PC-9 (cell line): ENCODE data around the gene SLC49A4. TPM values are rescaled to one million over a fixed set of nuclear protein-coding genes. Genes with fewer than 3 reads are reported as not detected.

Experiments
- BruUV-seq: library from RNA; stranded (reverse); fragments of 400-500 nt; replicated peaks from 2 replicates; lab custom pipeline; 2021; lab: Mats Ljungman, UMichigan
- CTCF ChIA-PET: fragments of 300-600 bp; sonication (Branson Sonifier 250); formaldehyde crosslinking; loops from one replicate; lab custom pipeline; 2022; ENCODE audit warnings: antibody characterized with exemption; lab: Charles Lee
- POLR2A ChIA-PET: fragments of 300-600 bp; sonication (Branson Sonifier 250); formaldehyde crosslinking; loops from one replicate; lab custom pipeline; 2022; ENCODE audit warnings: antibody characterized with exemption; ENCODE audit not compliant: unreplicated experiment; lab: Charles Lee
- DNase-seq, 2 experiments: peaks; one replicate each; pipeline versions ENCODE4 v3.0.0 to v3.0.0-alpha.2; 2015 to 2022; ENCODE audit warnings: mixed read lengths in 1 of 2
- H2AFZ ChIP-seq: fragments of 200-600 bp; sonication (generic); 2 replicates; pipeline ENCODE4 v1.8.1; 2017; ENCODE audit warnings: antibody characterized with exemption
- H3F3A ChIP-seq: fragments of 200-600 bp; sonication (generic); 2 replicates; pipeline ENCODE4 v1.8.1; 2017; ENCODE audit warnings: antibody characterized with exemption, mild to moderate bottlenecking, low read depth; ENCODE audit not compliant: insufficient read depth
- H3K27ac ChIP-seq: fragments of 200-600 bp; sonication (generic); 2 replicates; pipeline ENCODE4 v1.6.1; 2016; ENCODE audit warnings: mixed run types
- H3K27me3 ChIP-seq: fragments of 200-600 bp; sonication (generic); 2 replicates; pipeline ENCODE4 v1.6.1; 2016; ENCODE audit warnings: low read depth, mixed run types; ENCODE audit not compliant: insufficient read depth
- H3K36me3 ChIP-seq: fragments of 200-600 bp; sonication (generic); 2 replicates; pipeline ENCODE4 v1.6.1; 2016; ENCODE audit warnings: low read depth, mixed run types
- H3K4me1 ChIP-seq: fragments of 200-600 bp; sonication (generic); replicated peaks from 2 replicates; pipeline ENCODE4 v1.6.1; 2016; ENCODE audit warnings: mixed run types; ENCODE audit not compliant: insufficient read depth
- H3K4me2 ChIP-seq: fragments of 200-600 bp; sonication (generic); 2 replicates; pipeline ENCODE4 v1.6.1; 2017; ENCODE audit warnings: mixed run types
- H3K4me3 ChIP-seq: fragments of 200-600 bp; sonication (generic); 2 replicates; pipeline ENCODE4 v1.6.1; 2016; ENCODE audit warnings: mixed run types
- H3K79me2 ChIP-seq: fragments of 200-600 bp; sonication (generic); 2 replicates; pipeline ENCODE4 v1.6.1; 2017; ENCODE audit warnings: low read depth, mixed run types
- H3K9me2 ChIP-seq: fragments of 200-600 bp; sonication (generic); 2 replicates; pipeline ENCODE4 v1.8.1; 2017; ENCODE audit warnings: mild to moderate bottlenecking; ENCODE audit not compliant: insufficient read depth
- H3K9me3 ChIP-seq: fragments of 200-600 bp; sonication (generic); 2 replicates; pipeline ENCODE4 v1.8.1; 2016; ENCODE audit warnings: low read depth; ENCODE audit not compliant: insufficient read depth
- H4K20me1 ChIP-seq: fragments of 200-600 bp; sonication (generic); 2 replicates; pipeline ENCODE4 v1.8.1; 2017; ENCODE audit not compliant: insufficient read depth
- EZH2 ChIP-seq: fragments of 200-600 bp; sonication (generic); IDR thresholded peaks from 2 replicates; pipeline ENCODE4 v1.8.0; 2017; ENCODE audit warnings: antibody characterized with exemption, low read depth
- intact Hi-C: fragments of 100-400 bp; cut with micrococcal nuclease; formaldehyde crosslinking; loops from one replicate; pipeline ENCODE4 v1.10.0; 2022; ENCODE audit not compliant: unreplicated experiment
- total RNA-seq: library from RNA; stranded (reverse); gene quantifications from 2 replicates; pipeline ENCODE4 v1.2.3, GENCODE V29; 2021
- TF ChIP-seq, protein P1 (sequence below): fragments of 200-600 bp; sonication (generic); conservative IDR thresholded peaks from 2 replicates; pipeline ENCODE4 v1.6.1; 2017; ENCODE audit warnings: mixed run types, antibody characterized with exemption, mild to moderate bottlenecking, moderate library complexity

Gene SLC49A4
- total RNA-seq, 1 experiment from 2014 or later, result 24.0 TPM

GRCh38 chr3:122776675-122777468, 18.0 kb upstream of the SLC49A4 start:
- H3K36me3 ChIP-seq, result peaks cover under 1% of the 10 kb centered on the region; the same call in 1 of the 2 replicates
- no peaks in the 10 kb centered on the region for H4K20me1 ChIP-seq
- no TSS peak for BruUV-seq
- no peaks in the 10 kb centered on the region for H3K9me3 ChIP-seq
- no peak for TF ChIP-seq EZH2
- TF ChIP-seq, protein P1, sequence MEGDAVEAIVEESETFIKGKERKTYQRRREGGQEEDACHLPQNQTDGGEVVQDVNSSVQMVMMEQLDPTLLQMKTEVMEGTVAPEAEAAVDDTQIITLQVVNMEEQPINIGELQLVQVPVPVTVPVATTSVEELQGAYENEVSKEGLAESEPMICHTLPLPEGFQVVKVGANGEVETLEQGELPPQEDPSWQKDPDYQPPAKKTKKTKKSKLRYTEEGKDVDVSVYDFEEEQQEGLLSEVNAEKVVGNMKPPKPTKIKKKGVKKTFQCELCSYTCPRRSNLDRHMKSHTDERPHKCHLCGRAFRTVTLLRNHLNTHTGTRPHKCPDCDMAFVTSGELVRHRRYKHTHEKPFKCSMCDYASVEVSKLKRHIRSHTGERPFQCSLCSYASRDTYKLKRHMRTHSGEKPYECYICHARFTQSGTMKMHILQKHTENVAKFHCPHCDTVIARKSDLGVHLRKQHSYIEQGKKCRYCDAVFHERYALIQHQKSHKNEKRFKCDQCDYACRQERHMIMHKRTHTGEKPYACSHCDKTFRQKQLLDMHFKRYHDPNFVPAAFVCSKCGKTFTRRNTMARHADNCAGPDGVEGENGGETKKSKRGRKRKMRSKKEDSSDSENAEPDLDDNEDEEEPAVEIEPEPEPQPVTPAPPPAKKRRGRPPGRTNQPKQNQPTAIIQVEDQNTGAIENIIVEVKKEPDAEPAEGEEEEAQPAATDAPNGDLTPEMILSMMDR, result no peak
- H3K27ac ChIP-seq, result no peak overlapping the region
- no peaks in the 10 kb centered on the region for H3K4me1 ChIP-seq
- no peaks in the 10 kb centered on the region for H3F3A ChIP-seq
- intact Hi-C loops, result no loop called here
- ChIA-PET CTCF (no interaction called here), POLR2A (no interaction called here)
- no peaks in the 10 kb centered on the region for H3K27me3 ChIP-seq
- no peaks in the 10 kb centered on the region for H3K9me2 ChIP-seq
- H3K4me2 ChIP-seq, result no peak overlapping the region
- no peak overlapping the region for H3K4me3 ChIP-seq
- no peak overlapping the region for H2AFZ ChIP-seq
- no peak for DNase-seq
- H3K79me2 ChIP-seq, result no peaks in the 10 kb centered on the region

- POLR2A ChIA-PET, result no interaction called here
- H3K4me3 ChIP-seq, result no peak overlapping the region
- no peaks in the 10 kb centered on the region for H3K27me3 ChIP-seq
- no peak for DNase-seq
- H3K4me2 ChIP-seq, result no peak overlapping the region
- no peaks in the 10 kb centered on the region for H4K20me1 ChIP-seq
- no peaks in the 10 kb centered on the region for H3K9me2 ChIP-seq
- H2AFZ ChIP-seq, result no peak overlapping the region
- no peak overlapping the region for H3K27ac ChIP-seq
- H3K79me2 ChIP-seq, result no peaks in the 10 kb centered on the region
- no peaks in the 10 kb centered on the region for H3K9me3 ChIP-seq
- no peaks in the 10 kb centered on the region for H3F3A ChIP-seq
- H3K4me1 ChIP-seq, result no peaks in the 10 kb centered on the region
- H3K36me3 ChIP-seq, result peaks cover 4% of the 10 kb centered on the region; the same call in 1 of the 2 replicates
- intact Hi-C loops, result no loop called here
- BruUV-seq, result no TSS peak
- no peak for TF ChIP-seq EZH2
- TF ChIP-seq, protein P1, result no peak
- CTCF ChIA-PET, result no interaction called here
Observed at GRCh38 chr3:122777563-122777962, 17.3 kb upstream of the SLC49A4 start.

DNA sequence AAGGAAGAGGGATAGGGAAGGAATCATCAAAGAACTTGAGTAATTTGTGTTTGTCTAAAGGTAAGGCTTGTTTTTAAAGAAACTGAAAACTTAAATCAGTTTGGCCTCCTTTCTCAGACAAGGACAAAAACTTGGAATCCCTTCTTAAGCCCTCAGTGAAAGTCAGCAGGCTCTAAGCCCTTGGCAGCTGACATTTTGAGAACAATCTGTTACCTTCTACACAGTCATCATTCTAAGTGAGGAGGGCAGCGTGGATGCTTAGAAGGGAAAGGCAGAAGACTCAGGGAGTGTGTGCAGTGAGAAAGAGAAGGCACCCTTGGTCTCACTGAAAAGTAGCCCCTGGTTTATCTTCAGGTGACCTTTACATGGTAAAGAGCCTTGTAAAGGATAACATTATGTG, 12.1 kb upstream of the SLC49A4 start:
- H3K4me2 ChIP-seq, result no peak overlapping the region
- ChIA-PET POLR2A (no interaction called here), CTCF (no interaction called here)
- TF ChIP-seq EZH2, result no peak
- TF ChIP-seq, protein P1, result no peak
- H2AFZ ChIP-seq, result no peak overlapping the region
- peaks cover 25% of the 10 kb centered on the region for H3K4me1 ChIP-seq
- no peaks in the 10 kb centered on the region for H3K79me2 ChIP-seq
- no peaks in the 10 kb centered on the region for H3K9me2 ChIP-seq
- no peaks in the 10 kb centered on the region for H3K9me3 ChIP-seq
- no peak overlapping the region for H3K27ac ChIP-seq
- H3K4me3 ChIP-seq, result no peak overlapping the region
- intact Hi-C loops, result no loop called here
- H3K27me3 ChIP-seq, result no peaks in the 10 kb centered on the region
- BruUV-seq, result no TSS peak
- DNase-seq, result no peak
- H3K36me3 ChIP-seq, result peaks cover 4% of the 10 kb centered on the region; the same call in 1 of the 2 replicates
- H4K20me1 ChIP-seq, result no peaks in the 10 kb centered on the region
- H3F3A ChIP-seq, result no peaks in the 10 kb centered on the region; the same call in 1 of the 2 replicates
